ENCODE data around the gene TUB. TPM values are rescaled to one million over a fixed set of nuclear protein-coding genes. Genes with fewer than 3 reads are reported as not detected.

TUB gene
- total RNA-seq, 1 experiment from 2014 or later = 2.2 TPM

- TF ChIP-seq CTCF (IDR thresholded peaks at IDR 0.05; ENCODE audit: unreplicated experiment) = no peak
- H3K27ac Mint-ChIP-seq (ENCODE audit: unreplicated experiment) = no peak overlapping the region
- H3K9me3 Mint-ChIP-seq (ENCODE audit: low read depth, unreplicated experiment) = no peaks in the 10 kb centered on the region
- no peak for DNase-seq
- CTCF ChIA-PET = no interaction called here
- H3K4me3 Mint-ChIP-seq (ENCODE audit: low read depth, unreplicated experiment) = no peak overlapping the region
- H3K36me3 Mint-ChIP-seq (ENCODE audit: insufficient read depth, unreplicated experiment) = no peaks in the 10 kb centered on the region
- H3K27me3 Mint-ChIP-seq (ENCODE audit: unreplicated experiment) = peaks cover 72% of the 10 kb centered on the region
- BruUV-seq (replicated peaks) = no TSS peak
- intact Hi-C loops (cut with micrococcal nuclease; ENCODE audit: unreplicated experiment) = no loop called here
- H3K4me1 Mint-ChIP-seq (ENCODE audit: low read depth, unreplicated experiment) = peaks cover 1% of the 10 kb centered on the region
Measured at GRCh38 chr11:8038393-8038792, 42.6 kb upstream of the TUB start.

- intact Hi-C loops (cut with micrococcal nuclease; ENCODE audit: unreplicated experiment) = no loop called here
- no peaks in the 10 kb centered on the region for H3K9me3 Mint-ChIP-seq (ENCODE audit: low read depth, unreplicated experiment)
- DNase-seq = no peak
- H3K4me1 Mint-ChIP-seq (ENCODE audit: low read depth, unreplicated experiment) = no peaks in the 10 kb centered on the region
- CTCF ChIA-PET = no interaction called here
- H3K4me3 Mint-ChIP-seq (ENCODE audit: low read depth, unreplicated experiment) = no peak overlapping the region
- H3K27me3 Mint-ChIP-seq (ENCODE audit: unreplicated experiment) = peaks cover 75% of the 10 kb centered on the region
- no TSS peak for BruUV-seq (replicated peaks)
- H3K27ac Mint-ChIP-seq (ENCODE audit: unreplicated experiment) = no peak overlapping the region
- TF ChIP-seq CTCF (IDR thresholded peaks at IDR 0.05; ENCODE audit: unreplicated experiment) = no peak
- no peaks in the 10 kb centered on the region for H3K36me3 Mint-ChIP-seq (ENCODE audit: insufficient read depth, unreplicated experiment)
Measured at GRCh38 chr11:8038811-8039529, 42.0 kb upstream of the TUB start.

GRCh38 chr11:8039530-8040260 lies 41.3 kb upstream of the TUB start:
- no peak overlapping the region for H3K4me3 Mint-ChIP-seq (ENCODE audit: low read depth, unreplicated experiment)
- no peaks in the 10 kb centered on the region for H3K36me3 Mint-ChIP-seq (ENCODE audit: insufficient read depth, unreplicated experiment)
- TF ChIP-seq CTCF (IDR thresholded peaks at IDR 0.05; ENCODE audit: unreplicated experiment) = no peak
- no peak for DNase-seq
- no peaks in the 10 kb centered on the region for H3K9me3 Mint-ChIP-seq (ENCODE audit: low read depth, unreplicated experiment)
- CTCF ChIA-PET = no interaction called here
- intact Hi-C loops (cut with micrococcal nuclease; ENCODE audit: unreplicated experiment) = no loop called here
- no peaks in the 10 kb centered on the region for H3K4me1 Mint-ChIP-seq (ENCODE audit: low read depth, unreplicated experiment)
- no TSS peak for BruUV-seq (replicated peaks)
- peaks cover 82% of the 10 kb centered on the region for H3K27me3 Mint-ChIP-seq (ENCODE audit: unreplicated experiment)
- H3K27ac Mint-ChIP-seq (ENCODE audit: unreplicated experiment) = no peak overlapping the region

- H3K4me1 Mint-ChIP-seq (ENCODE audit: low read depth, unreplicated experiment) = no peaks in the 10 kb centered on the region
- intact Hi-C loops (cut with micrococcal nuclease; ENCODE audit: unreplicated experiment) = no loop called here
- no TSS peak for BruUV-seq (replicated peaks)
- peaks cover 83% of the 10 kb centered on the region for H3K27me3 Mint-ChIP-seq (ENCODE audit: unreplicated experiment)
- no peak for DNase-seq
- CTCF ChIA-PET = no interaction called here
- no peaks in the 10 kb centered on the region for H3K9me3 Mint-ChIP-seq (ENCODE audit: low read depth, unreplicated experiment)
- no peak for TF ChIP-seq CTCF (IDR thresholded peaks at IDR 0.05; ENCODE audit: unreplicated experiment)
- no peak overlapping the region for H3K27ac Mint-ChIP-seq (ENCODE audit: unreplicated experiment)
- H3K4me3 Mint-ChIP-seq (ENCODE audit: low read depth, unreplicated experiment) = no peak overlapping the region
- H3K36me3 Mint-ChIP-seq (ENCODE audit: insufficient read depth, unreplicated experiment) = no peaks in the 10 kb centered on the region
Measured at GRCh38 chr11:8040261-8040920, 40.6 kb upstream of the TUB start.

All from Calu3 (cell line).